HG02678 (cell line): Measurements from ENCODE around the gene SYCE3.
A peak's percentile ranks its signal among the peaks of the same experiment; 100 is the strongest.
"Not testable (repeated sequence)": the region's sequence is repeated elsewhere in the genome, so short reads cannot be mapped to it uniquely, and the experiment has no call there.

ENCODE experiments used
- ATAC-seq: cut with Tn5 transposase; IDR thresholded peaks from one replicate; pipeline ENCODE4 v1.9.1; 2021; ENCODE audit warnings: mild to moderate bottlenecking, moderate library complexity; ENCODE audit not compliant: unreplicated experiment

The SYCE3 gene

GRCh38 chr22:50562523-50563412, at the start of gene SYCE3:
TSS of gene SYCE3 (minus strand) at chr22:50562919. CDS start at chr22:50556405, 6,514 bp downstream.
- peak; percentile 95 for ATAC-seq

DNA sequence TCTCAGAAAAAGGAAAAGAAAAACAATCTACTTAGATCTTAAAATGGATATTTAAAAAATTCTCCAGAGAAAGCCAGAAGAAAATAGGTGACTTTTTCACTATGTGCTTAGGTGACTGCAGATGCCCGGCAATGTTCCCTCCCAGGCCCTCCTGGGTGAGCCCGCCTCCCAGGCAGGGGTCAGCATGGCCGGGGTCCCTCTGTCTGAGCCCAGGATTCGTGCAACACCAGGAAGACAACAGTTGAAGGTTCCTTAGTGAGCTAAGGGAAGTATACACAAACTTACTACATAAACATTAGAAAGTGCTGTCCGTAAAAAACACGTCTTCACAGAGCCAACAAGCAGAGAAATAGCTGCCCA, 49.4 kb upstream of the SYCE3 start:
- ATAC-seq = no peak

DNA sequence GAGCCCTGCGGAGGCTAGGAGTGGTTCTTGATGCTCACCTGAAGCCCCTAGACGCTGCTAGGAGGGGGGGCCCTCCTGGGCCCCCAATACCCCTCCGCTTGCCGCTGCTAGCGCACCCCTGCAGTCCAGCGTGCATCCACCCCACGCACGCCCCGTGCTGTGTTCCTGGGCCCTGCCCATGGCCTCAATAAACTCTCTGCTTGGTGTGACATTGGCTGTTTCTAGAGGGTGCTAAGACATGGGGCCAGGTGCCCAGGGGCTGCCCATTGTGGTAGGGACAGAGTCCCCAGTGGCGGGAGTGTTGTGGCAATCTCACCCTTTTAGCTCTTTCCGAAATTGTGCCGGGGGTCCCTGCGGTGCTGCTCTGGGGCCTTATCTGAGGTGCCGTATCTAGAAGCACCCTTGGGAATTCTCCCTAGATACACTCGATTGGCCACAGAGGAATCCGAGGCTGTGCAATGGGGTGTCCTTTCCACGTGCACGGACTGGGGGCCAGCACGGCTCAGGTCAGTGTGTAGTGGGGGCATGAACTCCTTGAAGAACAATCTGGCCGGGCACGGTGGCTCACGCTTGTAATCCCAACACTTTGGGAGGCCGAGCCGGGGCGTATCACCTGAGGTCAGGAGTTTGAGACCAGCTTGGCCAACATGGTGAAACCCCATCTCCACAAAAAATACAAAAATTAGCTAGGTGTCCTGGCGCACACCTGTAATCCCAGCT, 48.8 kb upstream of the SYCE3 start:
- ATAC-seq = no peak

DNA sequence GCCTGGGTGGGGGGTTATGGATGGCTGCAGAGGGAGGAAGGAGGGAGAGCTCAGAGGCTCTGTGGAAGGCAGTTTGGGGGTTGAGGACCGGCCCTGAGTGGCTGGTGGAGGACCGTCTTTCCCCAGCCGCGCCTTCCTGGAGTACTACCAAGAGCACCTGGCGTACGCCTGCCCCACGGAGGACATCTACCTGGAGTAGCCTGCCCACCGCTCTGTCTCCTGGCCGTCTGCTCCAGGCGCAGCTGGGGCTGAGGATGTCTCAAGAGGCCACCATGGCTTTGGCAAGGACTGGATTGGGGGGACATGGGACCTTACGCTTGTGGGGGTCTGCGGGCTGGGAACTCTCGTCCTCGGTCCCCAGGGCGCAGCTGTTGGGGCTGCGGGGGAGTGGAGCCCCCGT, 47.9 kb upstream of the SYCE3 start:
- ATAC-seq = no peak

- ATAC-seq = no peak
Observed at GRCh38 chr22:50610041-50610451, 47.3 kb upstream of the SYCE3 start.

DNA sequence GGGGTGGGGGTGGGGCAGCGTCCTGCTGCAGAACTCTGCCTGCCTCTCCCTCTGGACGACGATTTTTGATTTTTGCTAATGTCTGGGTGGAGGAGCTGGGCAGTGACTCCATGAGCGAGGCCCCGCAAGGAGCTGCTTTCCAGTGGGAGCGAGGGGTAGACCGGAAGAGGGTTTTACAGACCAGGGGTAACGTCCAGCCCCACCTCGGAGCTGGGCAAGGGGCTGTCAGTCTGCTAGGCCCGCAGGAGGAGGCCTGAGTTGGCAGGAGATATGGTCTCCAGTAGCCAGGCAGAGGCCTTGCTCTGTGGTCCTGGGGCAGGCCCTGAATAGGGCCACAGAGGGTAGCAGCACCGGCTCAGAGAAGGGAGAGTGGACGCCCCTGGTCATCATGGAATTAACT, 46.9 kb upstream of the SYCE3 start:
- no peak for ATAC-seq

- ATAC-seq = no peak
Observed at GRCh38 chr22:50608996-50609395, 46.3 kb upstream of the SYCE3 start.

- ATAC-seq = not testable (repeated sequence)
Observed at GRCh38 chr22:50608058-50608840, 45.5 kb upstream of the SYCE3 start.

DNA sequence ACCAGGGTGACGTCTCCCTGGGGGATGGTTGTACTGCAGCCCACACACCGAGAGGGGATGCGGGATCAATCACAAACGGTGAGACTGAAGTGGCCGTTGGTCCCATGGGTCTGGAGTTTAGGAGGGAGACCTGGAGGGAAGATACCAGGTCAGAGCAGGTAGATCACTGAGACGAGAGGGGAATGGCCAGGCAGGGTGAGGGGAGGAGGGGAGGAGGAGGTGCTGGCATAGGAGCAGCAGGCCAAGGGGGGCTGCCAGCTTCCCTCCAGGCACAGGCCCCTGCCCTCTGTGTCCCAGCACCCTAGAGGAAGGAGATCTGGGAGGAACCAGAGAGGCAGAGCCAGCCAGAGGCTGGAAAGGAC, 44.9 kb upstream of the SYCE3 start:
- ATAC-seq = no peak

GRCh38 chr22:50606946-50607658, 44.4 kb upstream of the SYCE3 start:
- ATAC-seq = no peak

DNA sequence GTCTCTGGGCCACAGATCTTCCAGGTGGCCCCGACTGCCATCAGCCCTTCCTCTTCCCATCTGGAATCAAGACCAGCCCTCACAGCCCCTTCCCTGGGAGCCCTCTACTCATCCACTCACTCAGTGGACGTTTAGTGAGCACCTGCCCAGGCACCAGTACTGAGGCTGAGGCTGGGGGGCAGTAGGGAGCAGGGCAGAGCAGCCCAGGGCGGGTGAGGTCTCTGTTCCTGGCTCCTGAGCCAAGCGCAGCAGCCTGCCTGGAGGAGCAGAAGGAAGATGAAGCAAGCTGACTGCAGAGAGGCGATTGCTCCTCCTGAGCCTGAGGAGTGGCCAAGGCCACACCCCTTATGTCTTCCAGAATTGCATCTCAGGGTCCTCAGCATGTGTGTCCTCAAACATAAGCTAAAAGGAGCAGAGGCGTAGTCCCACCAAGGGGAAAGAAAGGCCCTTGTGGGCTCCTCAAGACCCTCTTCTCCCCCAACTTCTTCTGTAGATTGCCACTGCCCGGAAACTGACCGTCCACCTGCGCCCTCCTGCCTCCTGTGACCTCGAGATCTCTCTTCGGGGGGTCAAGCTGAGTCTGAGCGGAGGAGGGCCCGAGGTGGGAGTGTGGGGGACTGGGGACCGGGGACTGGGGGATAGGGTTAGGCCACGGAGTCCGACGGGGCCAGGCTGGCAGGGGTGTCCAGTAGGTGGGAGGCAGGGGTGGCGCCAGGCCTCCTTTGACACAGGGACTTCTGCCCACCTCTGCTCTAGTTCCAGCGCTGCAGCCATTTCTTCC, 43.6 kb upstream of the SYCE3 start:
- no peak for ATAC-seq

DNA sequence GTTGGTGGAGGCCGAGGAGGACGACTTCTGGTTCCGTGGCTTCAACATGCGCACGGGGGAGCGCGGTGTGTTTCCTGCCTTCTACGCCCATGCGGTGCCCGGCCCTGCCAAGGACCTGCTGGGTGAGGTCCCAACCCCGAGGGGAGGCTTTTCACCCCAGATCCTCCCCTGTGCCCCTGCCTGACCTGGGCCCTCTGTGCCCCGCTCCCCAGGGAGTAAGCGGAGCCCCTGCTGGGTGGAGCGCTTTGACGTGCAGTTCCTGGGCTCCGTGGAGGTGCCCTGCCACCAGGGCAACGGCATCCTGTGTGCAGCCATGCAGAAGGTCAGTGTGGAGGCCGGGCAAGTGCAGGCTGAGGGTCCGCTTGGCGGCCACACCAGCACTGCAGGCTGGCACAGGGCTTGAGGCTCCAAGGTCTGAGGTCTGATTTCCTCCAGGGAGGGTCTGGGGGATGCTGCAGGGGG, 42.9 kb upstream of the SYCE3 start:
- no peak for ATAC-seq

DNA sequence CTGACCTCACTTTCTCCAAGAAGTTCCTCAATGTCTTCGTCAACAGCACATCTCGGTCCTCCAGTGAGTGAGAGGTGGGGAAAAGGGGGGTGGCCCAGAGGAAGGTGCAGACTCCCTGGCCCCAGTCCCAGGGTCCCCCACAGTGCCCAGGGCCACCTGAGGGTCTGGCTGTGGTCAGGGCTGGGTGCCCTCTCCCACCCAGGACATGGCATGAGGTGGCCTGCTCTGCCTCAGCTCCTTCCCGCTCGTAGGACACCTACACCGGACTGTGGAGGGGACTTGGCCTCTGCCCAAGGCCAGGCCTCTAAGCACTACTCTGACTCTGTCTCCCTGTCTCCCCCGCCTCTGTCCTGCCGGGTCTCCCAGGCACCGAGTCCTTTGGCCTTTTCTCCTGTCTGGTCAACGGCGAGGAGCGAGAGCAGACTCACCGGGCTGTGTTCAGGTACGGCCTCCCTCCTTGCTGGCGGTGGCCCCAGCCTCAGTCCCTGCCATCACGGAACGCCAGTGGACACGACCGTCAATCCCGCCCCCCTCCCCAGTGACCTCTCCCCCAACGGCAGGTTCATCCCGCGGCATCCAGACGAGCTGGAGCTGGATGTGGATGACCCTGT, 42.4 kb upstream of the SYCE3 start:
- no peak for ATAC-seq

- ATAC-seq = no peak
Observed at GRCh38 chr22:50604256-50605001, 41.7 kb upstream of the SYCE3 start.

GRCh38 chr22:50603511-50604255, 41.0 kb upstream of the SYCE3 start:
- no peak for ATAC-seq

DNA sequence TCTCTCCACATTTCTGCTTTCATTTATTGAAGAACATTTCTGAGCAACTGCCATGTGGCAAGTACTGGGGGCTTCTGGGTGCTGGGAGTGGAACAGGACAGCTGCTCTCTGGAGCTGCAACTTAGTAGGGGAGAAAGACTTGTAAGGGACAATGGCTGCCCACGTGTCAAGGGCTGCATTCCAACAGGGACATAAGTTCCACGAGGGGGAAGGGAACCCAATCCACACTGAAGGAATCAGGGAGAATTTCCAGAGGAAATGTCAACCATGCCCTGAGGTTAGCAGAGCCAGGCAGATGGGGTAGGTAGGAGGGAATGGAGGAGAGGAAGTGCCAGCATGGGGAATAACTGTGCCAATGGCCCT, 39.6 kb upstream of the SYCE3 start:
- no peak for ATAC-seq

DNA sequence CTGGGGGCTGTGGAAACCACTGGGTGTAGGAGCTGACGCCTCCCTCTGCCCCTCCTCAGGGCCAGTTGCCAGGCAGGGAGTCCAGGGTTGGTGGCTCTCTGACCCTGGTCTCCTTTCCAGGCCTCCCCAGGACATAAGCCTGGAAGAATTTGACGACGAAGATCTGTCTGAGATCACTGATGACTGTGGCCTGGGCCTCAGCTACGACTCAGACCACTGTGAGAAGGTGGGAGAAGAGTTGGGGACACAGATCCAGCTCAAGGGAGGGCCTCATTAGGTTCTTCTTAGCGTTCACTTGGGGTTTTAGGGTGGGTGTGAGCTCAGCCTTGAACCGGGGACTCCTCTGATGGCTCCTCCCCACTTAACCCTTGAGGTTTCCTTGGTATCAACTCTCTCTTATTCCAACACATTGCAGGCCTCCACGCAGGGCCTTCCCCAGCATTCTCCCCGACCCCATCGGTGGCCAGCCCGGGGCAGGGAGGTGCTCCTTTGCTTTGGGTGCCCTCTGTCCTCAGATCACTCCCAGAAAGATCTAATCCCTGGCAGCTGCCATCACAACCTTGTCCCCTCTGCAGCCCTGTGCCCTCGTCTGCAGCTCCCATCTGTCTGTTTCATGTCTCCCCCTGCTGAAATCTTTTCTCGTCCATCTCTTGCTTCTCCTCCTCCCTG, 39.1 kb upstream of the SYCE3 start:
- no peak for ATAC-seq
